ENCODE data around the gene SMIM24.

DNA sequence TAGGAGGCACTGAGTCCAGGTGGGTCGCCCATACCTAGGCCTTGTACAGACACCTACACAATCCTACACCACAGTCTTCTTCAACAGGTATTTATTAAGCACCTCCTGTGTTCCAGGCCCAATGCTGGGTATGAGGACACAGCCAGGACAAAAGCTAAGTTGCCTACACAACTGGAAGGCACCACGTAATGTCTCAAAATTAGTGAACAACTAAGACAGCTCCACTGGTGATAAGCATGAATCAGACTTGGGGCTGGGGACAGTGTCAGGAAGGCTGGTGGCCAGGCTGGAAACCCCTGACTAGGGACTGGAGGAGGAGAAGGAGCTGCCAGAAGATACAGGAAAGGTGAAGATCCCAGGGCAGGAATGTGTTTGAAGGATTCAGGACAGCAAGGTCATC lies 2.4 kb downstream of the SMIM24 start:
- TF ChIP-seq, protein P1, sequence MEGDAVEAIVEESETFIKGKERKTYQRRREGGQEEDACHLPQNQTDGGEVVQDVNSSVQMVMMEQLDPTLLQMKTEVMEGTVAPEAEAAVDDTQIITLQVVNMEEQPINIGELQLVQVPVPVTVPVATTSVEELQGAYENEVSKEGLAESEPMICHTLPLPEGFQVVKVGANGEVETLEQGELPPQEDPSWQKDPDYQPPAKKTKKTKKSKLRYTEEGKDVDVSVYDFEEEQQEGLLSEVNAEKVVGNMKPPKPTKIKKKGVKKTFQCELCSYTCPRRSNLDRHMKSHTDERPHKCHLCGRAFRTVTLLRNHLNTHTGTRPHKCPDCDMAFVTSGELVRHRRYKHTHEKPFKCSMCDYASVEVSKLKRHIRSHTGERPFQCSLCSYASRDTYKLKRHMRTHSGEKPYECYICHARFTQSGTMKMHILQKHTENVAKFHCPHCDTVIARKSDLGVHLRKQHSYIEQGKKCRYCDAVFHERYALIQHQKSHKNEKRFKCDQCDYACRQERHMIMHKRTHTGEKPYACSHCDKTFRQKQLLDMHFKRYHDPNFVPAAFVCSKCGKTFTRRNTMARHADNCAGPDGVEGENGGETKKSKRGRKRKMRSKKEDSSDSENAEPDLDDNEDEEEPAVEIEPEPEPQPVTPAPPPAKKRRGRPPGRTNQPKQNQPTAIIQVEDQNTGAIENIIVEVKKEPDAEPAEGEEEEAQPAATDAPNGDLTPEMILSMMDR (conservative IDR thresholded peaks at IDR 0.05; ENCODE audit: low read length), result no peak
- no peak for TF ChIP-seq EZH2phosphoT487 (IDR thresholded peaks at IDR 0.05; ENCODE audit: borderline replicate concordance)
